ENCODE data around the gene KREMEN1. TPM values are rescaled to one million over a fixed set of nuclear protein-coding genes. Genes with fewer than 3 reads are reported as not detected.

KREMEN1 gene
- total and polyA plus RNA-seq, 9 of the 15 experiments (the other 6 are each of a cell fraction or from before 2014, with no cell fraction given) = 0.69 to 11.5 (median 4.3) TPM

GRCh38 chr22:29060251-29060869 is 12.5 kb upstream of the KREMEN1 start:
- no peaks in the 10 kb centered on the region for H3K79me2 ChIP-seq (ENCODE audit: control insufficient read depth, insufficient read depth, low read length)
- ChIA-PET POLR2A (no interaction called here), CTCF (ENCODE audit: low intra/inter-chr PET ratio) (no interaction called here)
- H3K36me3 ChIP-seq (ENCODE audit: control insufficient read depth, insufficient read depth, low read length) = no peaks in the 10 kb centered on the region
- peaks cover 4 to 7% of the 10 kb centered on the region in 2 experiments; a peak in 3 of 5 replicates for H3K4me1 ChIP-seq (replicated peaks in 1 of 2; ENCODE audit: control insufficient read depth in 2 of 2, insufficient read depth in 2 of 2, low read length in 2 of 2)
- 68% methylated on average over 11 of the region's 12 CpGs for WGBS (ENCODE audit: insufficient coverage, low coverage, missing lambda C conversion rate)
- no peak for FAIRE-seq
- DNase-seq (ENCODE audit: extremely low read depth in 1 of 4, low spot score in 3 of 4) = no peak
- H2AFZ ChIP-seq (ENCODE audit: low read depth, low read length) = no peak overlapping the region
- H3K9me1 ChIP-seq (ENCODE audit: control insufficient read depth, insufficient read depth, low read length) = no peaks in the 10 kb centered on the region
- H3K9ac ChIP-seq (ENCODE audit: insufficient read depth in 1 of 2, low read depth in 2 of 2, low read length in 2 of 2) = no peak overlapping the region
- ATAC-seq = no peak
- intact Hi-C loops (cut with micrococcal nuclease) (loop anchor here (10.0 kb wide), 1 partner anchor 94 kb away; no protein-coding TSS in a partner anchor), in situ Hi-C loops (cut with MboI) (no loop called here)
- H4K20me1 ChIP-seq (replicated peaks; ENCODE audit: control insufficient read depth, insufficient read depth, low read length) = no peaks in the 10 kb centered on the region
- no peak overlapping the region for H3K4me2 ChIP-seq (ENCODE audit: insufficient read depth, low read length)
- BruUV-seq (replicated peaks) = no TSS peak
- TF ChIP-seq MED1 (CRISPR knock-in tag; IDR thresholded peaks at IDR 0.05; ENCODE audit: borderline replicate concordance) = no peak
- TF ChIP-seq SNAPC5 (CRISPR knock-in tag; IDR thresholded peaks at IDR 0.05) = no peak
- TF ChIP-seq SAFB (IDR thresholded peaks at IDR 0.05; ENCODE audit: borderline replicate concordance, low read depth, low read length) = no peak
- TF ChIP-seq SRSF7 (optimal IDR thresholded peaks at IDR 0.05; ENCODE audit: low read depth, low read length) = no peak
- no peak for TF ChIP-seq SPI1 (IDR thresholded peaks at IDR 0.05; ENCODE audit: borderline replicate concordance, low read depth, low read length)
- no peak for TF ChIP-seq CHCHD3 (CRISPR knock-in tag; IDR thresholded peaks at IDR 0.05)
- no peak for TF ChIP-seq COPS2 (conservative IDR thresholded peaks at IDR 0.05)
- no peak for TF ChIP-seq ZNF143 (CRISPR knock-in tag; IDR thresholded peaks at IDR 0.05)
- TF ChIP-seq ESRRB (CRISPR knock-in tag; IDR thresholded peaks at IDR 0.05; ENCODE audit: borderline replicate concordance) = no peak
- TF ChIP-seq SREBF1 (IDR thresholded peaks at IDR 0.05; ENCODE audit: borderline replicate concordance, low read depth, low read length) = no peak
- no peak for TF ChIP-seq ZNF76 (CRISPR knock-in tag; IDR thresholded peaks at IDR 0.05; ENCODE audit: borderline replicate concordance)
- no peak overlapping the region for H3K4me3 ChIP-seq
- no peak overlapping the region for H3K27ac ChIP-seq (ENCODE audit: extremely low read depth, low read depth, low read length)
- no peaks in the 10 kb centered on the region for H3K27me3 ChIP-seq (ENCODE audit: control insufficient read depth in 2 of 2, insufficient read depth in 2 of 2, low read length in 2 of 2)
- no peaks in the 10 kb centered on the region for H3K9me3 ChIP-seq (replicated peaks; ENCODE audit: control insufficient read depth, insufficient read depth, low read depth, low read length)
